Non-pigmented ciliary epithelial cell (primary cell): ENCODE data around the gene PPP2R2C.

Source experiments
- DNase-seq: peaks from one replicate; pipeline ENCODE4 v3.0.0-alpha.2; 2010; ENCODE audit warnings: low read depth

PPP2R2C gene

DNA sequence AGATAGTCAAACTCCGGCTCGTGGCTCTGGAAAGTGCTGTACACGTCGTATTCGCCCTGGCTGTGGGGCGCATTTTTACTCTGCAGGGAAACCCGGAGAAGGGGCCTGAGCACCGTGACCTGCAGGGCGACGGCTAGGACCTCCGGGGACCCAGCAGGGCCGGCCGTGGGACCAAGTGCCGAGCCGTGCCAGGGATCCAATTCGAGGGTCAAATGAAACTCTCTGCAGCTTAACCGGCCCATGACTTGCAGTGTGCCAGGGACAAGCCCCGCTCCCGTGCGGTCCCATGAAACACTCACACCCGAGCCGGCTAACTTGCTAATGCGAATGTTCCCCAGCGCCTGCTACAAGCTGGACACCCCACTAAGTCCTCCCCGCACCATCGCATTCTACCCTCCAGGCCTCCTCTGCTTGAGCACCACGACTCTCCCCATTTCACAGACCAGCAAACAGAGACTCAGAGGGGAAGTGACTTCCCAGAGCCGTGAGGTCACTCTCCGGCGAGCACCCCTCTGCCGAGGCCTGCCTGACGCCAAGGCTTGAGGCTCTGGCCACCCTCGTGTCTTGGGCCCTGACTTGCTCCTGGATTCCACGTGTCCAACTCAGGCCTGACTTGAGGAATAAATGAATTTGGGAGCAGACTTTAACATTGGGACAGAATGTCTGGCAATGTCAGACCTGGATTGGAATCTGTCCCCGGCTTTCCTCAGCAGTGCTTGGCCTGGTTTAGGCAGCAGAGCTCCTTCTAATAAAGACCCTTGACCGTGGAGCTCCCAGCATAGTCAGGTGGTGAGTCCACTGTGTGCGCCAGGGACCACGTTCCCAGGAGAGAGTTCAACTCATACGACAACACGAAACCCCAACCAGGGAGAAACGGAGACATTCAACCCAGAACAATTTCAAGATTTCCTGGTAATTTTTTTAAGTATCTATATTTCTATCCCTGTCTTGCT lies 93.6 kb downstream of the PPP2R2C start:
- no peak for DNase-seq

DNA sequence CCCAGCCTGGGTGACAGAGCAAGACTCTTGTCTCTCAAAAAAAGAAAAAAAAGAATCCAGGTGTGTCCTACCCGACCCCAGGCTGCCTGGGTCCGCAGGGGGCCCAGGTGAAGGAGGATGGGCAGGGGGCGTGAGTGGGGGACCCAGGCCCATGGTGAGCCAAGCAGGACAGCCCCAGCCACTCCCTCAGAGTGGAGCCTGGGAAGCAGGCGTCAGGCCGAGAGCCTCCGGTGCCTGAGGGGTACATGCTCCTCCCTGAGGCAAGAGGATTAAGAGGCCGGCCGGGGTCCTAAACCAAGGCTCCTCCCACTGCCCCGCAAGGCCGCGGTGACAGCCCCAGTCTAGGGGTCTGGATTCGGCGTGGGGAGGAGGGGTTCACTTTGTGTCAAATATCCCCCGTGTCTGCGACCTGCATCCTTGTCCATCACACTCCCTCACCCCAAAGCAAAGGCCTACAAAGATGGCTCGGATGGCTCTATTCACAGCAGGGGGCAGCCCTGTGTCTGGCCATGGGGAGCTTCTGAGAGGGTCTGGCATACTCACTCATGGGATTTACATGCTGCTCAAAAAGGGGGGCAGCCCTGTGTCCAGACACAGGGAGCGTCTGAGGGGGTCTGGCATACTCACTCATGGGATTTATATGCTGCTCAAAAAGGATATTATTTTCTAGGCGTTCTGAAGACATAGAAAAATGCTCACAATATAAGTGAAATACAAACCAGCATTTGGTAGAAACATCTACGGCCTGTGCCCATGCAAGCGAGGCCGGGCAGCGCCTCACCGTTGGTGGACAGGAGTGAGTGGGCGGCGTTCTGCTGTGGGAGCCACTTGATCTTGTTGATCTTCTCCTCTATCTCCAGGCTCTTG lies 94.6 kb downstream of the PPP2R2C start:
- DNase-seq: no peak

DNA sequence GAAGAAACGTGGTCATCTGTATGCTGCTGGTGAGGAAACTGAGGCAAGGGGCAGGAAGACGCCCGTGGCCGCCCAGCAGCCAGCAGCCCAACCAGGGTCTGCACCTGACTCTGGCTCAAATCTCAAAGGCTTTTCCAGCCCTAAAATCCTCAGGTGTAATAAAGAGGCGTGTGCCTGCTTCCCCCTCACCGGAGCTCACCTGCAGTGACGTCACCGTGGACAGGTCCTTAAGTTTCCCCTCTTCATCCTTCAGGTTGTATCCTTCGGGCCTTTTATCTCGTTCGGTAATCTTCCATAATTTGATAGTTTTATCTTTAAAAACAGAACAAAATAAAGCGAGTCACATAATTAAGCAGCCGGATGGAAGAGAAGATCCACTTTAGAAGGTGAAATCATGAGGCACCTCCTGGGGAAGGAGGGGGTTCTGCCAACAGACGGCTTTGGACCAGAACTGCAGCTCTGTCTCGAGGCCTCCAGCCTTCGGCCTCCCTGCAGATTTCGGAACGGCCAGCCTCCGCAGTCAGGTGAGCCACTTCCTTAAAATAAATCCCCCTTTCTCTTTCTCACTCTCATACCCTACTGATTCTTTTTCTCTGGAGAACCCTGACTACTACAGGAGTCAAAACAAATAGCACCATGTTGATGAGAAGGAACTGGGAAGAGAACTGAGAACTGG lies 96.7 kb downstream of the PPP2R2C start:
- no peak for DNase-seq

DNA sequence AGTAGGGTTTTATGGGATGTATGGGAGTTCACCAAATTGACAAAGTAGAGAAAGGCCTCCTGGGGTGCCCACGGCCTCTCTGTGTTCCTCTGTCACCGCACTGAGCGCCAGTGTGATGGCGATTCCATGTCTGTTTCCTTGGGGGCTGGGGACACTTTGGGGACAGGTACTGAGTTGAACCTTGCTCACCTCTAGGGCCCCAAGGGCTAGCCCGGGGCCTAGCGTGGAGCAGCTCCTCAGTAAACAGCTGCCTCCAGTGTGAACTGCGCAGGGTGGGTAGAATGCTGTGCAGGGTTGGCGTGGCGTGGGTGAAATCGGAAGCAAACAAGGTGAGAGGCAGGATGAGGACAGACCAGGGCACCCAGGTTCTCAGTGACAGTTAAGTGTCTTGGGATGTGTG lies 97.8 kb downstream of the PPP2R2C start:
- no peak for DNase-seq

DNA sequence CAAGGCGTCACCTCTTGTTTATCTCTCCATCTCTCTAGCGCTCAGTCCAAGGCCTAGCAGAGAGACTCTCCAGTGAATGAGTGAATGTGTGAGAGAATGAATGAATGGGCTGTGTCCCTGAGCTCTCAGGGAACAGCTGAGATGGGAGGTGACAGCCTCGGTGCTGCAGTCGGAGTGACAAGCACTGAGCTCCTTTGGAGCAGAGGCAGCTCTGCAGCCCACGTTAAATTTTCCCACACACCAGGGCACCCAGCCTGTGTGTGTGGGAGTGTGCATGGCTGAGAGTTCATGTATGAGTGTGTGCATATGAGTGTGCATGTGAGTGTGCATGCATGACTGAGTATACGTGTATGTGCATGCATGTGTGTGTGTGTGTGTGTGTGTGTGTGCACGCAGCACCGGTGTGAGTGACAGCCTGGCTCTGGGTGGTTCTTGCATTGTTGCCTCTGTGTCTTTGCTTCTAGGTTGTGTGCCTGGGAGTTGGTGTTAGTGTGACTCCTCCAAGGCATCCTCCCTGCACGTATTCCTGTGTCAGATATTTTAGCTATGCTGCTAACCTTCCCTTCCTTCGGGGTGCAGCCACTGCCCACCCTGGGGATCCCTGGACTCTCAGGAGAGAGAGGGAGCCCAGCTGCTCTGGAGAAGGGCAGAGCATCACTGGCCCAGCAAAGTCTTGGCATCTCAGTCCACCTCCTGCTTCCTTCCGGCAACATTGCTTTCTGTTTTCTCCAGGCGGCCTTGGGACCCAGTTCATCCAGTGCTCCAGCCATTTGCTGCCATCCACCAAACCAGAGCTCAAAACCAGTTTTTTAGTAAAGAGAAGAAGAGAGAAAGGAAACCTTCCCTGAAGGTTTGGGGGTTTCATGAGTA lies 98.6 kb downstream of the PPP2R2C start:
- DNase-seq: no peak

DNA sequence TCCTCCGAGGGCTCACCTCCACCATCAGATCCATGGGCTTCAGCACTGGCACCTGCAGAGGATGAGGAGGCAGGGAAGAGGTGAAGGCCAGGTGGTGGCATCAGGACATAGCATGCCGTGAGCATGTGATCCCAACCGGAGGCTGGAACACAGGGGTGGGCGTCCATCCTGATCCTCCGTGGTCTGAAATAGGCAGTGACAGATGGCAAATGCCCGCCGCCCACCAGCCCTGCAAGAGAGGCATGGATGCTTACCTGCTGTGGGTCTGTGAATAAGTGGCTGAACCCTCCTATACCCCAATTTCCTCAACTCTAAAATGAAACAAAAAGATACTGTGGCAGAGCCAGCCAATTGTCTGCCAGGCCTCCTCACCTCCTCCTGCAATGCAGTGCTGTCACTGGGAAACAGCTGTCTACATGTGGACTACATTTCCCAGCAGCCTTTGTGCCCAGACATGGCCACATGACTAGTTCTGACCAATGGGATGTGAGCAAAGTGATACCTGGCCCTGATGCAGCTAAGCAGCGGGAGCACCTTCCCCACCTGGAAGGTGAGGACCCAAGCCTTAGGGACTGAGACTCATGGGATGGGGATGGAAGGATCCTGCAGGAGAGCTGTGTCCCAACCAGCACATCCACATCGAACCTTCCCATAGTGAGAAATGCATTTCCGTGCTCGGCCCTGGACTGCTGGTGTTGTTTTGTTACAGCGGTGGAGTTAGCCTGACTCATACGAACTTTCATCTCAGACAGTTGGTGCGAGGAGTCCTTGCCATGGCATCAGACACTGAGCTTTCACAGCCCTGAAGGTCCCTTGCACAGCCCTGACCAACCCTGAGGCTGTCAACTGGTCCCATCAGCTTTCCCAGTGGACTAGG lies 99.5 kb downstream of the PPP2R2C start:
- no peak for DNase-seq

DNA sequence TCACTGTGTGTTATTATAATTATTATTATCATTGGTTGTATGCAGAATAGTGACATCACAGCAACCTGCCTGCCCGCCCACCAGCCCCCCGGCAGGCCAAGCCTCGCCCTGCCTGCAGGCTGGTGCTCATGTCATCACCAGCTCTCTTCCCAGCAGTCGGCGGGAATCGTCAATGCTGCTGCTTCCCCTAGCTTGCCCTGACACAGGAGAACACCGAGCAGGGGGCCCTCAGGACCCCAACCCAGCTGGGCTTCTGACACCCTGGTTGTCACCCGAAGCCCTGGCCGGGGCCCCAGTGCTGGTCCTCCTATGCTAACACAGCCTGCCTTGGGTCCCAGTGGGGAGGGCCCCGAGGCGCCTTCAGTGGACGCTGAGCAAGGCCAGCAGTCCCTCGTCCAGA lies 100.6 kb downstream of the PPP2R2C start:
- no peak for DNase-seq

DNA sequence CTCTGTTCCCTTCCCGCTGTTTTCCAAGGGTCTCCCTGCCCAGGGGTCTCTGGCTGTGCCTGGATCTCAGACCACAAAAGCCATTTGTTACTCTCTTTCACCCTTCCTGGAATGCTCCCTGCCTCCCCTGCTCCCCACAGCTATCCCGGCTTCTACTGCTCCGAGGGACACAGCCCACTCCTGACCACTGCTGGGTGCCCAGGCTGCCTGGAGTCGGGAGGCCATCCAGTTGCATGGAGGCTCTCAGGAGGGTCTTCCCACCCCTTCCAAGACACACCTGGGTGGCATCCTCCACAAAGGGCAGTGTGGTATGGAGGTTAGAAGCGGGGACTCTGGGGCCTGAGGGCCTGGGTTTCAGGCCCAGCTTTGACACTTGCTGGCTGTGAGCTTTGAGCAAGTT lies 101.1 kb downstream of the PPP2R2C start:
- no peak for DNase-seq

DNA sequence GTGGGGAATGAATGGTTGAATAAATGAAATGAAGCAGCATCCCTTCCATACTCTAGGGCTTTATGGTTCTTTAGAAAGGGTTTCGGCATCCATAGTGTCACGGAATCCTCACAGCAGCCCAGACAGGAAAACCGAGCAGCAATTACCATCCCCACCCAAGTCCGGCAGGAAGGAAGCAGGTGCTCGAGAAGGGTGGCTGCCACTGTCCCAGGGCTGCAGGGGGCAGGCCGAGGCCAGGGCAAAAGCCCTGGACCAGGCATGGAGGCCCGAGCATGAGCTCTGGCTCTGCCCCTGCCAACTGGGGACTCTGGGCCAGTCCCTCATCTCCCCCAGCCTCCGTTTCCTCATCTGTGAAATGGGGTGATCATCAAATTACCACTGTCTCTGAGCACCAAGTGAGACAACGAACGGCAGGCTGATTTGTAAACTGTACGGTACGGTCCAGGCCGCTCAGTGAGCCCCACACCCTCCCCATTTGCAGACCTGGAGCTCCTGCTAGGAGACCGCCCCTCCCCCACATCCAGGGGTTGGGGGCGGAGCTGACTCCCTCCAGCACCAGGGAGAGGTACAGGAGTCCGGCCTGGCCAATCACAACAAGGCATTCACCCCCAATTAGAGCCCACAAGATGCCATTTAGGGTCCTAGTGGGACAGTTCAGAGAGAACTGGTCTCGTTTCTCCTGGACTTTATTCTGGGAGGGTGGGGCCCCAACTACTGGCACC lies 102.3 kb downstream of the PPP2R2C start:
- DNase-seq: no peak

DNA sequence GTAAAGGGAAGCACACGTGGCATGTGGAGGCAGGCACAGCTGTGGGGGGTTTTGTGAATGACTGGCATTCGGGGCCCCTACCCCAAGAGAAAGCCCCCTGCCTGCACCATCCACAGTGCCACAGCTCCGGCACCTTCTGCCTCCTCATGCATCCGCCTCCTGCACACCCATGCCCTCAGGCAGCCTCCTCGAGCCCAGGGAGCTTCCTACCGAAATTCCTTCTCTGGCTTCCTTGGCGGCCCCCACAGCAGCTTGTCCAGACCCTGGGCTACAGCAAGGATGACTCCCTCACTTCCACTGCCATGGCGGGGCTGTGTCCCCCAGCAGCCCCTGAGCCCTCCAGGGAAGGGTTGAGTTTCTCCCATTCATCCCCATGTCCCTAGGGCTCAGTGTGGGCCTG lies 102.9 kb downstream of the PPP2R2C start:
- DNase-seq: no peak

DNA sequence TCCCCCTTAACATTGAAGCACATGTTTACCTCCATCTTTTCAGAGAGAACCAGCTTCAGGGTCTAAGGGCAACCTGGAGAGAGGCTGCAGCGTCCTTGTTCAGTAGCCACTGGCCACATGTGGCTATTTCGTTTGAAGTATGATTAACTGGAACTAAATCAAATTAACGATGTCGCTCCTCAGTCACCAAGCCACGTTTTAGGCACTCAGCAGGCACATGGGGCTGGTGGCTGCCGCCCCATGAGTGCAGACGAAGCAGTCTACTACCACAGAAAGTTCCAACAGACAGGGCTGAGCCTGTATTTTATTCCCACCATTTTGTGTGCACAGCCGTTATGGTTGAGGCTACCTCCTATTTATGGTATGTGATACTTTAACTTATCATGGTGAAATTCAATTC lies 103.4 kb downstream of the PPP2R2C start:
- no peak for DNase-seq

DNA sequence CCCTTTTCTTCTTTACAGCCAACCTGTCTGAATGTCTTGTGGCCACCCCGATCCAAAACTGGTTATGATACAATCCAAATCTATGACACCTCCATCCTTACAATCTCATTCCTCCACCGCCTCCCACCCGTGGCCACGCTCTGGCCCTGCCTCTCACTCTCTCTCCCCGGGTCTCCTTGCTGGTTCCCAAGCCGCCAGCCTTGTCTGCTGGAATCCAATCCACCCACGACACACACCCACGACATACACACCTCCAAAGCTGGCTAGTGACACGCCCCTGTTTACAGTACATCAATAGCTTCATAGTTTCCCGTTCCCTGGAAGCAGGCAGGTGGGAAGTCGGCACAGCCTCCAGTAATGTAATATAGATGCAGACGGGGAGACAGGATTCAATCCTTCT lies 103.8 kb downstream of the PPP2R2C start:
- DNase-seq: no peak

DNA sequence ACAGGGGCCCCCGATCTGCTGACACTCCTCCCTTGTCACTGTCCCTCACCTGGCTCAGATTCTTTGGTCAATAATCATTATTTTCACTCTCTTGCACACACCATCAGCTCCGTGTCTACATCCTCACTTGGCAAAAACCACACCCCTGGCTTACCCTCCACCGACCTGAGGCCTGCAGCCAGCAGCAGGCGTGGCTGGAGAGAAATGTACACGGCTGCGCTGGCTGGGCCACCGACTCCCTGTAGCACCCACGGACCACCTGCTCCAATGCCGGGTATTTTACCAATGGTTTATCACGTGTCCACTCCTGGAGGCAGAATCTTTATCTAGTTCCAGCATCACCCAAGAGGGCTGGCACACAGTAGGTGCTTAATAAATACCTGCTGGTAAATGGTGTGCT lies 104.3 kb downstream of the PPP2R2C start:
- DNase-seq: no peak

DNA sequence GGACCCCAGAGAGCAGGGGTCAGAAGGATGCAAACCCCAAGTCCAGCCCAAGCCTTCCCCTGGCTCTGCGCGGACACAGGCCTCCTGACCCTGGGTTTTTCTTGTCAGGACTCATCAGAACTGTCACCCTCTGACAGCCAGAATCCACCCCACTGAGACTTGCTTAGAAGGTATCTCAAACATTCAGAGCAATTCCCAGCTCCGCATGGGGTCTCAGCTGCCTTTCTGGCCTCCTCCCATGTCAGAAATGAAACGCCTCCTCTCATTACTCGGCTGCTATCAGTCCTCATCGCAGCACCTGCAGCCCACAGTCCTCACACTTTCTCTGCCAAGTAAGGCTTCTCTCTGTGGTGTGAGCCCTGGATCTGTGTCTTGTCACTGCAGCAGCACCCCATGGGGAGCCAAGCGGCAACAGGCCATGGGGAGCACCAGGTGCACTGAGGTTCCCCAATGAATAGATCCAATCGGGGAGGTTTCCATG lies 105.0 kb downstream of the PPP2R2C start:
- DNase-seq: no peak

DNA sequence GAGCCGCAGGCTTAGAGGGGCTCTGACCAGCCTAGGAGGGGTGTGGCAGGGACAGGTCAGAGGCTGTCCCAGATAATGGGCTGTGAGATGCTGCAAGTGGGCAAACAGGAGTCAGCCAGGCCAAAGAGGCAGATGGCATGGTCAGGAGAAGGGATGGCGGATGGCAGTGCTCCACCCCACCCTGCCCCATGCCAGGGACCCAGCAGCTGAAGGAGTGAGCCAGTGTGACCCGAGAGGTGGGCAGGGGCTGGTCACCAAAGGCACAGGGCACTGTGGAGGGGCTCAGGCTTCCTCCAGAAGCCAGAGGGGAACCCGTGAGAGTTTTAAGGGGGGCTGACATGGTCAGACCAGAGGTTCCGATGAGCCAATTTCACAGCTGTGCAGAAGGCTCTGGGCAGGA lies 105.8 kb downstream of the PPP2R2C start:
- no peak for DNase-seq

DNA sequence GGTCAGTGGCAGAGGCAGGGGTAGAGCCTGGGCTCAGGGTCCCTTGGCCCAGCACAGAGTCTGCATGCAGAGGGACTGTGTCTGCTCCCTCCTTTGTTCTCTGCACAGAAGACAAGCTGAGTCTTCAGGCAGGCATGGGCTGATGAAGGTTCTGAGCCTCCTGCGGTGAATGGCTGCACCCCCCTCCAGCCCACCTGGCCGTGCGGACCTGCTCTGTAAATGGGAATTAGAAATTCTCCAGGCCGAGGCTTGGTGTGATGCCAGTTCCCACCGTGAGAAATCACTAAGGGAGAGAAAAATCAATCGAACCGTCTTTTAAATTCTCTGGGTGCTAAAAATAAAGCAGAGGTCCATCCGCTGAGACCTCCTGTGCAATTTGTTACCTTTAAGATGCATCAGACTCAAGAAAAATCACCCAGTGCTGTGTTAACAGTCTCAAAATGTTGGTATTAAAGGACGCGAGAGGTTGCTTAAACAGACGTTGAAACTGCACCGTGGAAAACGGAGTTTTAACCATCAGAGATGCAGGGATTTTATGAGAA lies 106.8 kb downstream of the PPP2R2C start:
- DNase-seq: no peak

DNA sequence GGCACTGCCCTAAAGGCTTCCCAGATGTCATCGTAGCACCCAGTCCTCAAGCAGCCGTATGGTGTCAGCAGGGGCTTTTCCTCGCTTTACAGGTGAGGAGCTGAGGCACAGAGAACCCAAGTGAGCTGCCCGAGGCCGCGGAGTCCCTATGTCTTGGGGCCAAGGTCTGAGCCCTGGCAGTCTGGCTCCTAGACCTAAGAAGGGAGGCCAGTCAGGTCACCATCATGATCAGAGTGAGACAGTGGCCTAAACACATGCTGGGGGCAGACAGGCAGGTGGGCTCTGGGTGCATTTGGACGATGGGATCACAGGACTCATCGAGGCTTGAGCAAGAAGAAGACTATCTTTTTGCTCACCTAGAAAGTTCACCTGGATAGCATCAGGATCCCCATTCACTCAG lies 107.8 kb downstream of the PPP2R2C start:
- DNase-seq: no peak

DNA sequence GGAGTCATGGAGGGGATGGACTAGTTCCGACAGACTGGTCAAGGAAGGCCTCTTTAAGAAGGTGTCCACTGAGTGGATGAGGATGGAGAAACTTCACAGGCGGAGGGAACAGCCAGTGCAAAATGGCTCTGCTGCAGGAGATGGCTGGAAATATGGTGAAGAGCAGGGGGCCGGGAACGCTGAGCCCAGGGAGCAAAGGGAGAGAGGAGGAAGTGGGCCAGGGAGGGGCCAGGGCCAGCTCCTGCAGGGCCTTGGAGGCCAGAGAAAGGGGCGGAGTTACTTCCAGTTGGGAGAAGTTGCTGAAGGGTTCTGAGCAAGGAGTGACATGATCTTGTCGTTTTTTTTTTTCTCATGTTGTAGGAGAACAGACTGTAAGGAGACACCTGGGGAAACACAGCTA lies 108.3 kb downstream of the PPP2R2C start:
- no peak for DNase-seq

DNA sequence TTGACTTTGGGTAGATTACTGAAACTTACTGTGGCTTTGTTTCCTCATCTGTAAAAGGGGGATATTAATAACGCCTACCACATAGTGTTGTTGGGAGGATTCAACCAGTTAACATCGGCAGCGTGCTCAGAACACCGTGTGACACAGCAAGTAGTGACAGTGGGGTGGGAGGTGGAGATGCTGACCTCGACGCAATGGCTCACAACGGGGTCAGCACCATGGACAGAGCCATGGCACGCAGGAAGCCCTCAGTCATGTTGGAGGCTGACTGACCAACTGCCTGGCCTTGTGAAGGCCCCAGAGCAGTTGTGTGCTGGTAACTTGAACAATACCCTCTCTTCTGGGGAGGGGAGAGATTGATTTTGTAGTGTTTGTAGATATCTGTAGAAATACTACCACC lies 109.5 kb downstream of the PPP2R2C start:
- DNase-seq: no peak
